GM12801 (cell line): ENCODE measurements around the gene KCNQ1.

Source experiments
- TF ChIP-seq, protein P1 (sequence below): IDR thresholded peaks from one replicate; pipeline ENCODE4 v1.5.1; 2011; ENCODE audit warnings: control low read depth; ENCODE audit not compliant: insufficient read length; ENCODE audit errors: extremely low read depth

KCNQ1 gene

DNA sequence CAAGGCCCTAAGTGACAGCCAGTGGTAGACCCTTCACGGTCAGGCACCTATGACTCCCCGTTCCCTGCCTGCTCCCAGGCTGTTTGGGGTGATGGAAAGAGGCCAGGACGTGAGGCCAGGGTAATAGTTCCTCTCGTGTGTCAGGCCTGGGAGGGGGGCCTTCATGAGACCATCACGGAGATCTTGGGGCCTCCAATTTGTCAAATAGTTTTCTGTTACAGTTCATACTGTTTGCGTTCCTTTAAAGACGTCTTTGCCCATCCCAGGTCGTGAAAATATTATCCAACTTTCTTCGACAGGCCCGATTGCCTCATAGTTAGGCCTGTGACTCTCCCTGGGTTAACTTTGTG lies 317.2 kb downstream of the KCNQ1 start:
- TF ChIP-seq, protein P1, sequence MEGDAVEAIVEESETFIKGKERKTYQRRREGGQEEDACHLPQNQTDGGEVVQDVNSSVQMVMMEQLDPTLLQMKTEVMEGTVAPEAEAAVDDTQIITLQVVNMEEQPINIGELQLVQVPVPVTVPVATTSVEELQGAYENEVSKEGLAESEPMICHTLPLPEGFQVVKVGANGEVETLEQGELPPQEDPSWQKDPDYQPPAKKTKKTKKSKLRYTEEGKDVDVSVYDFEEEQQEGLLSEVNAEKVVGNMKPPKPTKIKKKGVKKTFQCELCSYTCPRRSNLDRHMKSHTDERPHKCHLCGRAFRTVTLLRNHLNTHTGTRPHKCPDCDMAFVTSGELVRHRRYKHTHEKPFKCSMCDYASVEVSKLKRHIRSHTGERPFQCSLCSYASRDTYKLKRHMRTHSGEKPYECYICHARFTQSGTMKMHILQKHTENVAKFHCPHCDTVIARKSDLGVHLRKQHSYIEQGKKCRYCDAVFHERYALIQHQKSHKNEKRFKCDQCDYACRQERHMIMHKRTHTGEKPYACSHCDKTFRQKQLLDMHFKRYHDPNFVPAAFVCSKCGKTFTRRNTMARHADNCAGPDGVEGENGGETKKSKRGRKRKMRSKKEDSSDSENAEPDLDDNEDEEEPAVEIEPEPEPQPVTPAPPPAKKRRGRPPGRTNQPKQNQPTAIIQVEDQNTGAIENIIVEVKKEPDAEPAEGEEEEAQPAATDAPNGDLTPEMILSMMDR = no peak

DNA sequence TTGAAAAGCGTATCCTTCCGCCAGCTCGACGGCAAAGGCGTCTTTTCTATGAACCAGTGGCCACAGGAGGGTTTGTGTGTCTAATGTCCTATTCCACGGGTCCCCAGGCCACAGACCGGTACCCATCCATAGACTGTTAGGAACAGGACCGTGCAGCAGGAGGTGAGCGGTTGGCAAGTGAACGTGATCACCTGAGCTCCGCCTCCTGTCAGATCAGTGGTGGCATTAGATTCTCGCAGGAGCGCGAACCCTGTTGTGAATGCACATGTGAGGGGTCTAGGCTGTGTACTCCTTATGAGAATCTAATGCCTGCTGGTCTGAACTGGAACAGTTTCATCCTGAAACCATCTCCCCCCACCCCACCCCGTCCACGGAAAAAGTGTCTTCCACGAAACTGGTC lies 317.6 kb downstream of the KCNQ1 start:
- TF ChIP-seq, protein P1 = no peak

DNA sequence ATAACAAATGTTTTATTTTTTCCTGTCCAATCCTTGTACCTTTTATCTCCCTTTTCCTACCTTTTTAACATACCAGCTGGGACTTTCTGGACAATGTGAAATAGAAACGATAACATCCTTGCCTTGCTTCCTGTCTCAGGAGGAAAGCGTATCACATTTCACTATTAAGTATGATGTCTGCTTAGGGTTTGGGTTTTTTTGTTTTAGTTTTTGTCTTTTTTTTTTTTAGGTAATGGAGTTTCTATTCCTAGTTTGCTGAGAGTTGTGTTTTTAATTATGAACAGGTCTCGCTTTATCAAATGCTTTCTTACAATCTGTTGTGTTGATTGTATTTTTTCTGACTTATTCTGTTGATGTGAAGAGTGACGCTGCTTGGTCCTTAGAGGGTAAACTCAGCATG lies 319.2 kb downstream of the KCNQ1 start:
- TF ChIP-seq, protein P1 = no peak

DNA sequence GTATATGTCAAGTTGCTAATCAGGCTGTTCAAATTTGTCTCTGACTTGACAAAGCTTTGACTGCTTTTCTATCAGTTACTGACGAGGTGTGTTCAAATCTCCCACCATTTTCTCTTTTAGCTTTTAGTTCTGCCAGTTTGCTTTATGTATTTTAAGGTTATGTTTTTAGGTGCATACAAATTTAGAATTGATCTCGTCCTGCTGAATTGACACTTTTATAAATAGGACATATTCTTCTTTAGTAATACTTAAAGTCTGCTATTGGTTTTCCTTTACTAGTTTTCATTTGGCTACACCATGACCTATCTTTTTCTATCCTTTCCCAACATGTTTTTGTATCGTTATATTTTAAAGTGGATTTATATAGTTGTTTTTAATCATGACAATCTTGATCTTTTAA lies 320.7 kb downstream of the KCNQ1 start:
- TF ChIP-seq, protein P1 = no peak

DNA sequence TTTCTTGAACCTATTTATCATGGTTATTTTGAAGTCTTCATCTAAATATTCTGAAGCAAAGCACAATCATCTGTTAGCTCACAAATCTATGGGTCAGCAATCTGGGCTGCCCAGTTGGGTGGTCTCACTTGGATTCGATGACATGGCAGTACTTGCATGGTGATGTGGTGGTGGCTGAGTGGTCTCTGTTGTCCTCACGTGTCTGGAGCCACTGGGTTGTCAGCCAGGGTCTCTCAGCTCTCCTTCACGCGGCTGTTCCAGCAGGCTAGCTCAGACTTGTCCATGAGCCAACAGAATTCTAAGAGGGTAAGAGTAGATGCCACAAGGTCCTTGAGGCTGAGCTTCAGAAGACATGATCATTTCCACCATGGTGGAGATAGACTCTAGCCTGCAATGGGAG lies 321.4 kb downstream of the KCNQ1 start:
- TF ChIP-seq, protein P1 = no peak

DNA sequence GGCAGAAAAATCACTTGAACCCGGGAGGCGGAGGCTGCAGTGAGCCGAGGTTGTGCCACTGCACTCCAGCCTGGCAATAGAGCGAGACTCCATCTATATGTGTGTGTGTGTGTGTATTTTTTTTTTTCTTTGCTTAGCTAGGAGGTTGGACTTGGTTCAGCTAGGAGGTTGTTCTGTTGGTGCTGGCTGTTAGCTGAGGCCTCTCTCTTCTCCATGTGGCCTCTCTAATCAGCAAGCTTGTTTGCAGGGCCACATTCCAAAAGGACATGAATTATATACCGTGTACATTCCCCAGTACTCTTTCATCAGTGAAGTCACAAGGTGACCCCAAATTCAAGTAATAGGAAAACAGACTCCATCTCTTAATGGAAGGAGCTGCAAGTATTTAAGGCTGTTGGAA lies 322.3 kb downstream of the KCNQ1 start:
- TF ChIP-seq, protein P1 = no peak

DNA sequence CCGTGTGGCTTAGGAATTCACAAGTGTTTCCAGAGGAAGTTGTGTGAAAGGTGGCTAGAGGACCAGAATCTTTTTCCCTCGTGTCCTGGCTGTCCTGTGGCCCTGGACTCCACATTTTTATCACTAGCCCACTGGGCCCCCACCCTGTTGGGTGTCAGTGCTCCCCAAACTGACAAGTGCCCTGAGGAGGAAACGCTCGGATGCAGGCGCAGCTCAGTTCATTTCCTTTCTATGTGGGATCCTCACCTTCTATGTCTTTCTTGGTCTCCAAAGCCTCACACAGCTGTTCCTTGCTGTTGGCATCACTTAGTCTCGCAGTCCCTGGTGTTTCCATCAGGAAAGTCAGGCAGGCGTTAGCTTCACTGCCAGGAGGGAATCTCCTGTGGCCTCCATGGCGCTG lies 323.0 kb downstream of the KCNQ1 start:
- TF ChIP-seq, protein P1 = no peak
